HL-60 (cell line): ENCODE data around the gene SLC16A7.

Source experiments
- DNase-seq, 2 experiments: peaks; one replicate each; pipeline ENCODE4 v3.0.0-alpha.2; 2010 to 2020; ENCODE audit warnings: low read depth in 1 of 2, low spot score in 1 of 2
- H3K27ac ChIP-seq: fragments of 250-450 bp; sonication (Bioruptor Pico); replicated peaks from 2 replicates; pipeline ENCODE4 v1.5.1; 2020; ENCODE audit warnings: mild to moderate bottlenecking, moderate library complexity
- H3K27me3 ChIP-seq: fragments of 250-450 bp; sonication (Bioruptor Pico); 2 replicates; pipeline ENCODE4 v1.5.1; 2021; ENCODE audit warnings: mild to moderate bottlenecking, moderate library complexity; ENCODE audit not compliant: insufficient read depth, poor library complexity, severe bottlenecking
- H3K4me3 ChIP-seq: replicated peaks from 2 replicates; pipeline ENCODE4 v1.5.1; 2011; ENCODE audit warnings: mild to moderate bottlenecking, control low read depth, low read length; ENCODE audit not compliant: insufficient read depth
- GABPA ChIP-seq: IDR thresholded peaks from 2 replicates; pipeline ENCODE4 v1.6.1; 2012; ENCODE audit warnings: low read depth
- POLR2AphosphoS5 ChIP-seq: IDR thresholded peaks from 2 replicates; pipeline ENCODE4 v1.6.1; 2012; ENCODE audit warnings: low read depth
- REST ChIP-seq: IDR thresholded peaks from 2 replicates; pipeline ENCODE4 v1.6.1; 2012; ENCODE audit warnings: low read depth; ENCODE audit not compliant: insufficient replicate concordance
- SPI1 ChIP-seq: IDR thresholded peaks from 2 replicates; pipeline ENCODE4 v1.6.1; 2012; ENCODE audit warnings: low read depth, mild to moderate bottlenecking, borderline replicate concordance
- TF ChIP-seq, protein P1 (sequence below): IDR thresholded peaks from one replicate; pipeline ENCODE4 v1.5.1; 2011; ENCODE audit warnings: low read length, control low read depth, inconsistent platforms; ENCODE audit not compliant: insufficient read depth

The SLC16A7 gene

DNA sequence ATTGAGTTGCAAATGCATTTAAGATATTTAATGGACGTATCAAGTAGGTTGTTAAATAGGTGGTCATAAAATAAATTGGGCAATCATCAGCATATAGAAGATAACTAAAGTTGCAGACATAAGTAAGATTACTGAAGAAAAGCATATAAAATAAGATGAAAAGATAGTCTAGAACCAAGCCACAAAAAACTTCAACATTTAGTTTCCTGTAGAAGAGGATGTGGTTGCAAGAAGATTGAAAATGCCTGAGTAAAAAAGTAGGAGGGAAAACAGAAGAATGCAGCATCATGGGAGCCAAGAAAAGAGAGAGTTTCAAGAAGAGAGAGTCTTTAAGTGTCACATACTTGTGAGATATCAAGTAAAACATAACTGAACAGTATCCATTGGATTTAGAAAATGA is 17.6 kb upstream of the SLC16A7 start:
- Histone ChIP-seq H3K4me3 (no peak overlapping the region), H3K27ac (no peak overlapping the region), H3K27me3 (no peaks in the 10 kb centered on the region)
- no peak for DNase-seq
- TF ChIP-seq, protein P1, sequence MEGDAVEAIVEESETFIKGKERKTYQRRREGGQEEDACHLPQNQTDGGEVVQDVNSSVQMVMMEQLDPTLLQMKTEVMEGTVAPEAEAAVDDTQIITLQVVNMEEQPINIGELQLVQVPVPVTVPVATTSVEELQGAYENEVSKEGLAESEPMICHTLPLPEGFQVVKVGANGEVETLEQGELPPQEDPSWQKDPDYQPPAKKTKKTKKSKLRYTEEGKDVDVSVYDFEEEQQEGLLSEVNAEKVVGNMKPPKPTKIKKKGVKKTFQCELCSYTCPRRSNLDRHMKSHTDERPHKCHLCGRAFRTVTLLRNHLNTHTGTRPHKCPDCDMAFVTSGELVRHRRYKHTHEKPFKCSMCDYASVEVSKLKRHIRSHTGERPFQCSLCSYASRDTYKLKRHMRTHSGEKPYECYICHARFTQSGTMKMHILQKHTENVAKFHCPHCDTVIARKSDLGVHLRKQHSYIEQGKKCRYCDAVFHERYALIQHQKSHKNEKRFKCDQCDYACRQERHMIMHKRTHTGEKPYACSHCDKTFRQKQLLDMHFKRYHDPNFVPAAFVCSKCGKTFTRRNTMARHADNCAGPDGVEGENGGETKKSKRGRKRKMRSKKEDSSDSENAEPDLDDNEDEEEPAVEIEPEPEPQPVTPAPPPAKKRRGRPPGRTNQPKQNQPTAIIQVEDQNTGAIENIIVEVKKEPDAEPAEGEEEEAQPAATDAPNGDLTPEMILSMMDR, result no peak

- no peak overlapping the region for H3K27ac ChIP-seq
- no peak overlapping the region for H3K4me3 ChIP-seq
- no peaks in the 10 kb centered on the region for H3K27me3 ChIP-seq
- TF ChIP-seq GABPA, result no peak
- TF ChIP-seq REST, result no peak
- no peak for TF ChIP-seq SPI1
- TF ChIP-seq POLR2AphosphoS5, result no peak
- TF ChIP-seq, protein P1, result no peak
- no peak for DNase-seq
Measured at GRCh38 chr12:59579631-59580030, 16.2 kb upstream of the SLC16A7 start.

- Histone ChIP-seq H3K27me3 (no peaks in the 10 kb centered on the region), H3K27ac (no peak overlapping the region), H3K4me3 (no peak overlapping the region)
- no peak for DNase-seq
- TF ChIP-seq REST (no peak), POLR2AphosphoS5 (no peak), GABPA (no peak), SPI1 (no peak)
- TF ChIP-seq, protein P1, result no peak
Measured at GRCh38 chr12:59580050-59580449, 15.8 kb upstream of the SLC16A7 start.

GRCh38 chr12:59583003-59583712 is 12.7 kb upstream of the SLC16A7 start:
- TF ChIP-seq GABPA, result no peak
- TF ChIP-seq, protein P1, result no peak
- TF ChIP-seq SPI1, result no peak
- H3K27me3 ChIP-seq, result no peaks in the 10 kb centered on the region
- H3K27ac ChIP-seq, result no peak overlapping the region
- DNase-seq, result no peak
- no peak overlapping the region for H3K4me3 ChIP-seq
